Fibroblast of the aortic adventitia (primary cell): Measurements from ENCODE around the gene WDR43. TPM values are rescaled to one million over a fixed set of nuclear protein-coding genes. Genes with fewer than 3 reads are reported as not detected.

ENCODE experiments used
- DNase-seq: peaks from one replicate; pipeline ENCODE4 v3.0.0-alpha.2; 2010; ENCODE audit warnings: low read depth
- H3K4me3 ChIP-seq: 2 replicates; pipeline ENCODE4 v1.5.1; 2011; ENCODE audit warnings: low read depth, mild to moderate bottlenecking, control low read depth, low read length, moderate library complexity
- total RNA-seq: library from RNA; depleted of rRNA; stranded (reverse); fragments of >200 nt; gene quantifications from 2 replicates; pipeline ENCODE4 v1.2.3, GENCODE V29; 2012; ENCODE audit warnings: low replicate concordance
- TF ChIP-seq, protein P1 (sequence below): IDR thresholded peaks from 2 replicates; pipeline ENCODE4 v1.5.1; 2011; ENCODE audit warnings: mild to moderate bottlenecking, low read length, control low read depth, inconsistent platforms; ENCODE audit not compliant: insufficient read depth

The WDR43 gene
- total RNA-seq, 1 donor, result 80.2 TPM

DNA sequence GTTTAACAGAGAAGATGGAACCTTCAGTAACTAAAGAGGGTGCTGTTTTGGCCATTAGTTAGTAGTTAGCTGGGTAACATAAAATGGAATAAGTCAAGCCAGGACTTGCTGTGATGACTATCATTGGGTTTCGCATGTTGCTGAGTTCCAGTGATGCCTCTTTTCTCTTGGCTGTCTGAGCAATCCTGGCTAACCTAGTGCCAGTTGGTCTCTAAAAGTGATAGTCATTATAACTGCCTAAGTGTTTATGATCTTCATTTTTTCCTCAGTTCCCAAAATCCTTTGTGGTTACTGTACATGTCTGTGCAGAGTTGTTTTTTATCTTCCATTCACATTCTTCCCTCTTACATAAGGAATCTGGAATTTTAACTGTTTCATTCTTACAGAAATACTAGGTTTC lies 33.4 kb downstream of the WDR43 start:
- TF ChIP-seq, protein P1, sequence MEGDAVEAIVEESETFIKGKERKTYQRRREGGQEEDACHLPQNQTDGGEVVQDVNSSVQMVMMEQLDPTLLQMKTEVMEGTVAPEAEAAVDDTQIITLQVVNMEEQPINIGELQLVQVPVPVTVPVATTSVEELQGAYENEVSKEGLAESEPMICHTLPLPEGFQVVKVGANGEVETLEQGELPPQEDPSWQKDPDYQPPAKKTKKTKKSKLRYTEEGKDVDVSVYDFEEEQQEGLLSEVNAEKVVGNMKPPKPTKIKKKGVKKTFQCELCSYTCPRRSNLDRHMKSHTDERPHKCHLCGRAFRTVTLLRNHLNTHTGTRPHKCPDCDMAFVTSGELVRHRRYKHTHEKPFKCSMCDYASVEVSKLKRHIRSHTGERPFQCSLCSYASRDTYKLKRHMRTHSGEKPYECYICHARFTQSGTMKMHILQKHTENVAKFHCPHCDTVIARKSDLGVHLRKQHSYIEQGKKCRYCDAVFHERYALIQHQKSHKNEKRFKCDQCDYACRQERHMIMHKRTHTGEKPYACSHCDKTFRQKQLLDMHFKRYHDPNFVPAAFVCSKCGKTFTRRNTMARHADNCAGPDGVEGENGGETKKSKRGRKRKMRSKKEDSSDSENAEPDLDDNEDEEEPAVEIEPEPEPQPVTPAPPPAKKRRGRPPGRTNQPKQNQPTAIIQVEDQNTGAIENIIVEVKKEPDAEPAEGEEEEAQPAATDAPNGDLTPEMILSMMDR, result no peak
- DNase-seq, result peak; percentile 44
- H3K4me3 ChIP-seq, result no peak overlapping the region

DNA sequence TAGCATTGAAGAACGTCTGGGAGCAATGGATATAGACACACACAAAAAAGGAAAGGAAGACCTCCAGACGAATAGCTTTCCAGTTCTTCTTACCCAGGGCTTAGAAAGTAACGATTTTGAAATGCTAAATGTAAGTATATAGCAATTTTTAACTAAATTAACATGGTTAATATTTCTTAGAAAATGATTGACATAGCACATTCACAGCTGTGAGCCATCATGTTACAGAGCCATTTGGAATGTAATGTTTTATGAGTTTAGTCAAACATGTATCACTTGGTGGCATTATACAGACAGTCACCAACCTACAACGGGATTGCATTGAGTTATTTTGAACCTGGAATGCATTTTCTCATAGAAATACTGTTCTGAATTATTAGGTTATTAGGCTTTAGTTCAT lies 35.1 kb downstream of the WDR43 start:
- no peak for DNase-seq
- TF ChIP-seq, protein P1, result no peak

DNA sequence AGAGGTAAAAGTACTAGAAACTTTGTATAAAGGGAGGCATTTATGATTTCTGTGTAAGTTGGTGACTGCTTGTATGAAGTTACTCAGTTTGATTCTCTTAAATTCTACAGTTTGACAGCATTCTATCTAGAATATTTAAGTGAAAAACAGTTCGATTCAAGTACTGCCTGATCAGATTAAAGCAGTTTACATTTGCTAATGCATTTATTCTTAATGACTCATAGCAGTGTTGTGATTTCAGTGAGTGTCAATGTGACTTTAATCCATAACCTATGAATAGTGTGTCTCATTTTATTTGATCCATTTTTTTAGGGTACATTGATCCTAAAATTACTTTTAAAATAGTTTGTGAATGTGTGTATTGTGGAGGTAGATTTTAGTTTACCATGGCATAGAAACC lies 35.7 kb downstream of the WDR43 start:
- TF ChIP-seq, protein P1, result no peak
- H3K4me3 ChIP-seq, result no peak overlapping the region
- no peak for DNase-seq

More for the DNA sequence above, 35.1 kb downstream of the WDR43 start:
- H3K4me3 ChIP-seq, result no peak overlapping the region

DNA sequence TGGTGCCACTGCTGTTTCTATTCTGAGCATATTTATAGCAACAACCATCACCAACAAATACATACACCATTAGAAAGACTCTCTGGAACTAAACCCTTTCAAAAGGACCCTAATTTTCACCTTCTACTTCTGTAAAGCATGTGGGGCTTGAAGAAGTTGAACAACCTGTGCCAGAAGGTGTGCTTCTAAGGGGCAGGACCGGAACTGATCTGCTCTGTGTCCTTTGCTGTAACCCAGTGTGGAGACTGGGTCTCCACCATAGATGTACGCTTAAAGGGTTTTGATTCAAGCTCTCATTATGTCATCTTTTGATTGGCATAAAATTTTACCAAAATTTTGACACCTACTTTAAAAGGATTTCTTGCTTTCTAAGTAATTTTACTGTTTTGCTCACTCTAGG lies 40.3 kb downstream of the WDR43 start:
- TF ChIP-seq, protein P1, result no peak
- no peak for DNase-seq

DNA sequence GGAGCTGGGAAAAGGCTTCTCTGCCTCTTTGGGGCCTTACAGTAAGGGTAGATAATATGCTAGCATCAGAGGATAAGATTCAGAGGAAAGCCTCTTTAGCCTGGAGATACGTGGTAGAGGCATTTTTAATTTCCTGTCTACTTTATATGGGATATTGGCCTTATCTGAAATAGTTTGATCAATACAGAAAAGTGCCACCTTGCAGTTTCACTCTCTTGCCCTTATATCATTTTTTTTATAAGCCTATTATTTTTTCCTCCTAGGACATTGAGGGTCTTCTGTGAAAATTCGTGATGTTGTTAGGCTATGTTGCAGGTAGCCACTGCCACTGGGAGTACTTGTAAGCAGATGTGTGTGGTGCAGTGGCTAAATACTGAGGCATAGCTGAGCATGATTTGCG lies 46.5 kb downstream of the WDR43 start:
- TF ChIP-seq, protein P1, result no peak
- no peak for DNase-seq
- H3K4me3 ChIP-seq, result no peak overlapping the region

More for the DNA sequence above, 40.3 kb downstream of the WDR43 start:
- no peak overlapping the region for H3K4me3 ChIP-seq

DNA sequence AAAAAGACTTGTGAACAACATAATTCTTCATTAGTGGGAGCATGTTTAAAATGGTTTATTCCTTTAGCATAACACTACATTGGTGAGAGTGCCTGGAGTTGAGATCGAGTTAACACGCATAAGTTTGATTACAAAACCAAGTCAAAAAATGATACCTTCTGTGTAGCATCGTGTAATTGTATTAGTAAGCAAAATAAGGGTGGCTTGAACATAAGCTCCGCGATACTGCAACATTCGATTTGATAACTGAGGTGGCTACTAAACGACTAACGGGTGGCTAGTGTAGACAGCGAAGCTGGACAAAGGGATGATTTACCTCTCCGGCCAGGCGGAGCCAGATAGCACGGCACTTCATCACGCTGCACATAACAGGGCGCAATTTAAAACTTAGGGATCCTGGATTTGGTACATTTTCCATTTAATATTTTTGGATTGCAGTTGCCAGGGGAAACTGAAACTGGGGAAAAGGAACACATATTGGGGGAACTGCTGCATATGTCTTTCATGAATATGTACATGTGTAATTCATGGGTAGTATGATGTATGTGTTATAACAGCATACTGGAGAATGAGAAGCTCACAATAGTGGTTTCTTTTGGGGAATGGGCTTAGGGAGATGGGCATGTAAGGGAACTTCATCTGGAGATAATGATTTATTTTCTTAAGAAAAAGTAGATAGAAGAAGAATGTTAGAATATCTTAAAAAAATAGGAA lies 50.2 kb downstream of the WDR43 start:
- TF ChIP-seq, protein P1, result no peak
- H3K4me3 ChIP-seq, result no peak overlapping the region
- no peak for DNase-seq

DNA sequence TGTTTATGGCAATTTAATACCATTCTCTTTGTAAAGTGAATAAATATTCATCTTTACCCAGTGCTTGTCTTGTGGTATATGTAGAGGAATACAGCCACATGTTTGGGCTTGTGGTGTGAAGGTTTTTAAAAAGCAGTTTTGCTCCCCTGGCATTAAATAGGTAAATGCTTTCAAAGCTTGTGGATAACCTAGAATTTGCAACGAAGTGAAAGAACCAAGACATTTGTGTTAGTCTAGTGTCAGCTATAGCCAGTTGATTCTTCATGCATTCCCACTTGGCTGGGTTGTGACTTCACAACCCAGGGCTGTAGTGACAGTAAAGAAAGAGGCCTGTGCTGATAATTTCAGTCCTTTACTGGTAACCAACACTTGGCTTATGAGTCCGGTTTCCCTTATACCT lies 53.7 kb downstream of the WDR43 start:
- no peak for DNase-seq
- TF ChIP-seq, protein P1, result no peak
- no peak overlapping the region for H3K4me3 ChIP-seq
